ENCODE measurements around the gene DDB1.

DDB1 gene

DNA sequence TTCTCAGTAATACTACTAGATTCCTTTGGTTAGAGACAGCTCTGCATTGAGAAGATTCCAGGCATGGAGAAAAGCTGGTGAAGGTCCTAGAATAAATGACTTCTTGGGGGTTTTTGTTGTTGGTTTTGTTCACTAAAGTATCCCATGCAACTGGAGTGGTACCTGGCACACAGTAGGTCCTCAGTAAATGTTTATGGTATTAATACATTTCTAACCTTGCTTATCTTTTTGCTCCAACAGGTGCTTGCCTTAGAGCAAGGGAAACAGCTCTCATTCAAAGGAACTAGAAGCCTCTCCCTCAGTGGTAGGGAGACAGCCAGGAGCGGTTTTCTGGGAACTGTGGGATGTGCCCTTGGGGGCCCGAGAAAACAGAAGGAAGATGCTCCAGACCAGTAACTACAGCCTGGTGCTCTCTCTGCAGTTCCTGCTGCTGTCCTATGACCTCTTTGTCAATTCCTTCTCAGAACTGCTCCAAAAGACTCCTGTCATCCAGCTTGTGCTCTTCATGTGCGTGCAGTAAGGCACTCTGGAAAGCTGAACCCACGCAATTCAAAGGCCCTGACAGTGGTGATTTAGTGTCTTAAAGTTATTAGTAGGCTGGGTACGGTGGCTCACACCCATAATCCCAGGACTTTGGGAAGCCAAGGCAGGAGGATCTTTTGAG, 31.2 kb upstream of the DDB1 start:
- DNase-seq (ENCODE audit: low read depth): no peak
- peak overlapping the region; percentile 98 for H3K4me3 ChIP-seq (ENCODE audit: low read depth, low read length)
- no peak for TF ChIP-seq POLR2A (IDR thresholded peaks at IDR 0.05; ENCODE audit: extremely low read depth, insufficient read length)
- TF ChIP-seq, protein P1, sequence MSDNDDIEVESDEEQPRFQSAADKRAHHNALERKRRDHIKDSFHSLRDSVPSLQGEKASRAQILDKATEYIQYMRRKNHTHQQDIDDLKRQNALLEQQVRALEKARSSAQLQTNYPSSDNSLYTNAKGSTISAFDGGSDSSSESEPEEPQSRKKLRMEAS (IDR thresholded peaks at IDR 0.05; ENCODE audit: low read depth, low read length): no peak

DNA sequence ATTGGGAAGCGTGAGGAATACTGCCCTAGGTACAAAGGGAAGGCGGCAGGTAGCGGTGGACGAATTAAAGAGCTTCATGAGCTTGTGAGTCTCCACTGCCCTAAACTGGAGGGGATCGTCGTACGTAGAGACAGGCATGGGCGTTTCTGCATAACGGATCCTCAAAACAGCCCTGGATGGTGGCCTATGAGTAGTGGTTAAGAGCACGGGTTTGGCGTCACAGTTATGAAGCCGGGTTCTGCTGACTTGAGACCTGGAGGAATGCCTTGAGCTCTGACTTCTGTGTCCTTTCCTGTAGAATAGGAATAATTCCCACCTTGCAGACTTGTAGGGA, 29.6 kb upstream of the DDB1 start:
- peak; percentile 77 for DNase-seq (ENCODE audit: low read depth)
- peak overlapping the region; percentile 98 for H3K4me3 ChIP-seq (ENCODE audit: low read depth, low read length)
- TF ChIP-seq POLR2A (IDR thresholded peaks at IDR 0.05; ENCODE audit: extremely low read depth, insufficient read length) (no peak), MYC (IDR thresholded peaks at IDR 0.05; ENCODE audit: low read depth, low read length) (no peak)
- TF ChIP-seq, protein P2, sequence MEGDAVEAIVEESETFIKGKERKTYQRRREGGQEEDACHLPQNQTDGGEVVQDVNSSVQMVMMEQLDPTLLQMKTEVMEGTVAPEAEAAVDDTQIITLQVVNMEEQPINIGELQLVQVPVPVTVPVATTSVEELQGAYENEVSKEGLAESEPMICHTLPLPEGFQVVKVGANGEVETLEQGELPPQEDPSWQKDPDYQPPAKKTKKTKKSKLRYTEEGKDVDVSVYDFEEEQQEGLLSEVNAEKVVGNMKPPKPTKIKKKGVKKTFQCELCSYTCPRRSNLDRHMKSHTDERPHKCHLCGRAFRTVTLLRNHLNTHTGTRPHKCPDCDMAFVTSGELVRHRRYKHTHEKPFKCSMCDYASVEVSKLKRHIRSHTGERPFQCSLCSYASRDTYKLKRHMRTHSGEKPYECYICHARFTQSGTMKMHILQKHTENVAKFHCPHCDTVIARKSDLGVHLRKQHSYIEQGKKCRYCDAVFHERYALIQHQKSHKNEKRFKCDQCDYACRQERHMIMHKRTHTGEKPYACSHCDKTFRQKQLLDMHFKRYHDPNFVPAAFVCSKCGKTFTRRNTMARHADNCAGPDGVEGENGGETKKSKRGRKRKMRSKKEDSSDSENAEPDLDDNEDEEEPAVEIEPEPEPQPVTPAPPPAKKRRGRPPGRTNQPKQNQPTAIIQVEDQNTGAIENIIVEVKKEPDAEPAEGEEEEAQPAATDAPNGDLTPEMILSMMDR (IDR thresholded peaks at IDR 0.05; ENCODE audit: low read depth, low read length): no peak
- TF ChIP-seq, protein P1 (IDR thresholded peaks at IDR 0.05; ENCODE audit: low read depth, low read length): no peak

DNA sequence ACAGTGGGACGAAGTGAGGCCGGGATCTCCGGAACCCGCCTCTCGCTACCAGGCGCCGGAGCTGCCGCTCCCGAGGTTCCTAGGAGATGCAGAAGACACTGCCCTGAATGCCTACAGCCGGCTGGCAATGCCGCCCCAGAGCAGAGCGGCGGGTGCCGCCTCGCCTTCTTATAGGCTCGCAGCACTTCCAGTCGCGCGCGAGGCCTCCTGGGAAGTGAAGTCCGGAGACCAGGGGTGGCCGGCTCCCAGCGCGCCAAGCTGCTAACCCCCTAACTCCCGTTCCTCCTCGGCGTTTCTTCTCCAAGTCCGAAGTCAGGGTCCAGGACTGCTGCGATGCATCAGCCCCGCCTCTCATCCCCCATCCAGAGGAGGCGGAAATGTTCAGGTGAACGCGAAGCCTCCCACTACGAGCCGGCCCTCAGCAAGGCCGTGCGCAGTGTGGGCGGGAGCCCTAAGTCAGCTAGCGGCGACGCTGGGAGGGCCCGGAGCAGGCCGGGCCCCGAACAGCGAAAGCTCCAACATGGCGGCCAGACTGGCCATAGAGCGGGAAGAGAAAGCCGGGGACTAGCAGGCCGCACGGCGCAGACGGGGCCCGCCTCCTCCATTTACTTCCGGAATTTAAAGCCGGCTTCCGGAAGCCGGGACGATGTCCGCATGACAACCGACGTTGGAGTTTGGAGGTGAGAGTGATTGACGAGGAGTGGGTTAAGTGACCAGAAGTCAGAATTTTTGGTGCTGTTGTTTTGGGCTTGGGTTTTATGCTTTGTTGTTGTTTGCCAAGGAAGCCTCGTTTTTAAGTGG, 29.0 kb upstream of the DDB1 start, which contains the start of the genes CYB561A3 and TMEM138:
Gene CYB561A3, minus strand, starts transcription at position 142 of the 801 bp plus-strand sequence. CDS start 5,169 bp downstream, outside the sequence.
Gene TMEM138, plus strand, starts transcription at position 634 of the 801 bp plus-strand sequence. CDS start 2,017 bp downstream, outside the sequence.
- DNase-seq (ENCODE audit: low read depth): peak; percentile 98
- TF ChIP-seq, protein P1 (IDR thresholded peaks at IDR 0.05; ENCODE audit: low read depth, low read length): peak; percentile 77
- TF ChIP-seq POLR2A (IDR thresholded peaks at IDR 0.05; ENCODE audit: extremely low read depth, insufficient read length) (peak; percentile 93), MYC (IDR thresholded peaks at IDR 0.05; ENCODE audit: low read depth, low read length) (peak; percentile 85)
- TF ChIP-seq, protein P2 (IDR thresholded peaks at IDR 0.05; ENCODE audit: low read depth, low read length): no peak
- H3K4me3 ChIP-seq (ENCODE audit: low read depth, low read length): peak within 1 kb of the TSS; percentile 98

DNA sequence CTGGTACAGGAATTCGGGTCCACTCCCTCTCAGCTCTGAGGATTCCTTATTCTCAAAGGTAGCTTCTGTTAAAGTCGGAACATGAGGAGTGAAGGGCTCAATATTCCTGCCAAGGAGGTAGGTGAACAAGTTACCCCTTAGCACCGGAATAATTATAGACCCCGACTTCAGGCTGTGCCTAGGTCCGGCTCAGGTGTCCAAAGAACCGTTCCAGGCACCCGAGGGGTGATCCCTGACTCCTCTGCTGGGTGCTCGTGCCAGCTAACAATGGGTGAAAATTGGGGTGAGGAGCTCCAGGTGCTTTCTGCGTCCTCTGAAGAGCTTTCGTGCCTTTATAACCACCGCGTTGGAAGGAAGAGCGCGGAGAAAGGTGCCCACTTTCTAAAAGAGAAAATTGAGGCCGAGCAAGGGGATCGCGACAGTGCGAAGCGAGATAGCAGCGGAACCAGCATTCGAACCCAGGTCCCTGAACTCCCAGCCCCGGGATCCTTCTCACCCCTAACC, 28.4 kb upstream of the DDB1 start:
- TF ChIP-seq, protein P1 (IDR thresholded peaks at IDR 0.05; ENCODE audit: low read depth, low read length): no peak
- TF ChIP-seq, protein P2 (IDR thresholded peaks at IDR 0.05; ENCODE audit: low read depth, low read length): no peak
- no peak for TF ChIP-seq POLR2A (IDR thresholded peaks at IDR 0.05; ENCODE audit: extremely low read depth, insufficient read length)
- no peak for TF ChIP-seq MYC (IDR thresholded peaks at IDR 0.05; ENCODE audit: low read depth, low read length)
- DNase-seq (ENCODE audit: low read depth): no peak
- peak overlapping the region; percentile 98 for H3K4me3 ChIP-seq (ENCODE audit: low read depth, low read length)

DNA sequence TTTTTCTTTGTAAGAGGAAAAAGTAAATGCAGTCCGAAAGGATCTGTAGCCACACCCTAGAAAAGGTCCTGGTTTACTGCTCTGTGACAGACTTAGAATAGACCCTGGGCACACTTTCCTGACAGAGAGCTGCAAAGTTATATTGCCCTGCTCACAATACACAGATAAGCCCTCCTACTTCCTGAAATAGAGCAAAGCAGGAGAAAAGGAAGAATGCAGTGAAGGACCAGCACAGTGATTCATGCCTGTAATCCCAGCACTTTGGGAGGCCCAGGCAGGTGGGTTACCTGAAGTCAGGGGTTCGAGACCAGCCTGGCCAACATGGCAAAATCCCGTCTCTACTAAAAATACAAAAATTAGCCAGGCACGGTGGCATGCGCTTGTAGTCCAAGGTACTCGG, 26.6 kb upstream of the DDB1 start:
- DNase-seq (ENCODE audit: low read depth): peak; percentile 27
- TF ChIP-seq MYC (IDR thresholded peaks at IDR 0.05; ENCODE audit: low read depth, low read length) (no peak), POLR2A (IDR thresholded peaks at IDR 0.05; ENCODE audit: extremely low read depth, insufficient read length) (no peak)
- TF ChIP-seq, protein P1 (IDR thresholded peaks at IDR 0.05; ENCODE audit: low read depth, low read length): no peak
- TF ChIP-seq, protein P2 (IDR thresholded peaks at IDR 0.05; ENCODE audit: low read depth, low read length): no peak
- no peak overlapping the region for H3K4me3 ChIP-seq (ENCODE audit: low read depth, low read length)

Measured in NB4 (cell line).